AG20443 (cell line): Measurements from ENCODE around the gene NME2.
"Not testable (repeated sequence)": the region's sequence is repeated elsewhere in the genome, so short reads cannot be mapped to it uniquely, and the experiment has no call there.

Source experiments
- DNase-seq: peaks from one replicate; pipeline ENCODE4 v3.0.0; 2012; ENCODE audit warnings: low spot score, mixed read lengths

The NME2 gene

GRCh38 chr17:51166198-51166986 lies at the start of gene NME2:
NME2 (plus strand) TSS chr17:51166411; CDS start chr17:51166831, 420 bp downstream.
- peak; percentile 98 for DNase-seq

- DNase-seq: no peak
Measured at GRCh38 chr17:51118330-51119195, 47.6 kb upstream of the NME2 start.

GRCh38 chr17:51119415-51120356 lies 46.5 kb upstream of the NME2 start:
- peak; percentile 30 for DNase-seq

- peak; percentile 46 for DNase-seq
Measured at GRCh38 chr17:51120357-51120738, 45.9 kb upstream of the NME2 start.

GRCh38 chr17:51120739-51121619 lies 45.2 kb upstream of the NME2 start, which contains the start of gene SPAG9:
SPAG9 (minus strand) TSS chr17:51120868; CDS start chr17:51120656, 212 bp downstream.
- DNase-seq: peak; percentile 99

- peak; percentile 93 for DNase-seq
Measured at GRCh38 chr17:51121620-51122472, 44.4 kb upstream of the NME2 start.

GRCh38 chr17:51122473-51123115 lies 43.6 kb upstream of the NME2 start:
- not testable (repeated sequence) for DNase-seq

GRCh38 chr17:51124640-51125503 lies 41.3 kb upstream of the NME2 start:
- no peak for DNase-seq

GRCh38 chr17:51128076-51128475 lies 38.1 kb upstream of the NME2 start:
- DNase-seq: no peak

GRCh38 chr17:51132964-51133319 lies 33.3 kb upstream of the NME2 start:
- DNase-seq: peak; percentile 35

GRCh38 chr17:51133365-51133764 lies 32.8 kb upstream of the NME2 start:
- no peak for DNase-seq

GRCh38 chr17:51135956-51136355 lies 30.3 kb upstream of the NME2 start:
- DNase-seq: no peak

GRCh38 chr17:51142597-51142996 lies 23.6 kb upstream of the NME2 start:
- no peak for DNase-seq

- DNase-seq: no peak
Measured at GRCh38 chr17:51144266-51145022, 21.8 kb upstream of the NME2 start.

GRCh38 chr17:51147650-51148049 lies 18.6 kb upstream of the NME2 start:
- DNase-seq: no peak

GRCh38 chr17:51149163-51149562 lies 17.0 kb upstream of the NME2 start:
- DNase-seq: no peak

- no peak for DNase-seq
Measured at GRCh38 chr17:51150932-51151331, 15.3 kb upstream of the NME2 start.

- DNase-seq: peak; percentile 26
Measured at GRCh38 chr17:51152766-51153209, 13.4 kb upstream of the NME2 start.
